ENCODE results near the gene SLC37A3.

GRCh38 chr7:140324714-140325113 is 73.6 kb downstream of the SLC37A3 start:
- TF ChIP-seq CTCF (conservative IDR thresholded peaks at IDR 0.05 in 1 of 2, IDR thresholded peaks at IDR 0.05 in 1 of 2; ENCODE audit: extremely low read depth in 1 of 2, insufficient read depth in 1 of 2, low read depth in 1 of 2, low read length in 2 of 2): no peak
- no peak for TF ChIP-seq EZH2 (IDR thresholded peaks at IDR 0.05; ENCODE audit: borderline replicate concordance, low read length)

Data from mammary epithelial cell (primary cell).